Measurements from ENCODE around the gene RARRES2.

GRCh38 chr7:150363370-150363769 is 21.9 kb upstream of the RARRES2 start:
- TF ChIP-seq CTCF (IDR thresholded peaks at IDR 0.05) = no peak
- TF ChIP-seq POLR2A (IDR thresholded peaks at IDR 0.05) = no peak

All from Peyer's patch (tissue), 4 donors.